OCI-LY1 (cell line): ENCODE measurements around the gene ZNF518A.

Experiments used
- H2AFZ ChIP-seq: fragments of 200-600 bp; sonication (generic), shearing (Covaris generic); 2 replicates; pipeline ENCODE4 v1.6.0; 2014; ENCODE audit warnings: antibody characterized with exemption, mild to moderate bottlenecking, low read length
- H3F3A ChIP-seq: fragments of 200-600 bp; sonication (generic), shearing (Covaris generic); 2 replicates; pipeline ENCODE4 v1.6.0; 2014; ENCODE audit warnings: mild to moderate bottlenecking, antibody characterized with exemption, low read length, moderate library complexity; ENCODE audit not compliant: insufficient read depth
- H3K27ac ChIP-seq: fragments of 200-600 bp; sonication (generic); 2 replicates; pipeline ENCODE4 v1.5.1; 2014; ENCODE audit warnings: low read length, mixed run types, mild to moderate bottlenecking, low read depth; ENCODE audit not compliant: poor library complexity, severe bottlenecking
- H3K27me3 ChIP-seq: fragments of 200-600 bp; sonication (generic); 2 replicates; pipeline ENCODE4 v1.6.0; 2014; ENCODE audit warnings: antibody characterized with exemption, mild to moderate bottlenecking, low read length, moderate library complexity; ENCODE audit not compliant: insufficient read depth
- H3K36me3 ChIP-seq: fragments of 200-600 bp; sonication (generic); 2 replicates; pipeline ENCODE4 v1.6.1; 2014; ENCODE audit warnings: mild to moderate bottlenecking, antibody characterized with exemption, low read length, moderate library complexity, mixed read lengths; ENCODE audit not compliant: insufficient read depth
- H3K4me1 ChIP-seq: fragments of 200-600 bp; sonication (generic); 2 replicates; pipeline ENCODE4 v1.5.1; 2014; ENCODE audit warnings: mild to moderate bottlenecking, low read length, moderate library complexity; ENCODE audit not compliant: insufficient read depth, severe bottlenecking
- H3K4me2 ChIP-seq: fragments of 200-600 bp; sonication (generic), shearing (Covaris generic); 2 replicates; pipeline ENCODE4 v1.6.1; 2014; ENCODE audit warnings: low read length
- H3K4me3 ChIP-seq: fragments of 200-600 bp; sonication (generic); 2 replicates; pipeline ENCODE4 v1.5.1; 2014; ENCODE audit warnings: low read length, low read depth, mild to moderate bottlenecking, mixed read lengths; ENCODE audit not compliant: poor library complexity, severe bottlenecking
- H3K79me2 ChIP-seq: fragments of 200-600 bp; shearing (Covaris generic); 2 replicates; pipeline ENCODE4 v1.6.1; 2016; ENCODE audit warnings: mixed run types, low read length, mixed read lengths; ENCODE audit not compliant: insufficient read depth
- H3K9ac ChIP-seq: fragments of 200-600 bp; sonication (generic), shearing (Covaris generic); 2 replicates; pipeline ENCODE4 v1.6.1; 2014; ENCODE audit warnings: mild to moderate bottlenecking, low read length, mixed read lengths
- H3K9me2 ChIP-seq: fragments of 200-600 bp; sonication (generic), shearing (Covaris generic); 2 replicates; pipeline ENCODE4 v1.6.1; 2014; ENCODE audit warnings: low read depth, mild to moderate bottlenecking, low read length, mixed read lengths
- H3K9me3 ChIP-seq: fragments of 200-600 bp; shearing (Covaris generic); 2 replicates; pipeline ENCODE4 v1.6.1; 2014; ENCODE audit warnings: low read length, mixed read lengths
- H4K20me1 ChIP-seq: fragments of 200-600 bp; sonication (generic), shearing (Covaris generic); 2 replicates; pipeline ENCODE4 v1.6.0; 2016; ENCODE audit warnings: mild to moderate bottlenecking, low read length; ENCODE audit not compliant: insufficient read depth
- CTCF ChIP-seq: fragments of 200-600 bp; sonication (generic), shearing (Covaris generic); IDR thresholded peaks from 2 replicates; pipeline ENCODE4 v1.5.1; 2017; ENCODE audit warnings: mild to moderate bottlenecking, antibody characterized with exemption, low read length, moderate library complexity, mixed read lengths
- EZH2 ChIP-seq: fragments of 200-600 bp; sonication (generic), shearing (Covaris generic); IDR thresholded peaks from 2 replicates; pipeline ENCODE4 v1.8.0; 2017; ENCODE audit warnings: borderline replicate concordance, mixed run types, mild to moderate bottlenecking, antibody characterized with exemption, low read length, moderate library complexity, mixed read lengths

Gene ZNF518A

GRCh38 chr10:96153070-96153469, 23.0 kb downstream of the ZNF518A start:
- H2AFZ ChIP-seq = no peak overlapping the region
- no peaks in the 10 kb centered on the region for H3K4me1 ChIP-seq
- H3K27ac ChIP-seq = no peak overlapping the region
- H3K4me2 ChIP-seq = no peak overlapping the region
- H3K4me3 ChIP-seq = no peak overlapping the region
- H3K9me2 ChIP-seq = no peaks in the 10 kb centered on the region
- no peaks in the 10 kb centered on the region for H4K20me1 ChIP-seq
- peaks cover 51% of the 10 kb centered on the region for H3K36me3 ChIP-seq
- TF ChIP-seq CTCF (no peak), EZH2 (no peak)
- no peaks in the 10 kb centered on the region for H3K27me3 ChIP-seq
- no peaks in the 10 kb centered on the region for H3K79me2 ChIP-seq
- no peak overlapping the region for H3K9ac ChIP-seq
- no peaks in the 10 kb centered on the region for H3F3A ChIP-seq
- H3K9me3 ChIP-seq = no peaks in the 10 kb centered on the region

- no peak for TF ChIP-seq EZH2
- no peak for TF ChIP-seq CTCF
- no peaks in the 10 kb centered on the region for H3K79me2 ChIP-seq
- H3K4me3 ChIP-seq = no peak overlapping the region
- no peaks in the 10 kb centered on the region; the same call in 1 of the 2 replicates for H3K36me3 ChIP-seq
- H3K9ac ChIP-seq = no peak overlapping the region
- no peaks in the 10 kb centered on the region for H3K27me3 ChIP-seq
- H3K9me3 ChIP-seq = no peaks in the 10 kb centered on the region
- no peak overlapping the region for H2AFZ ChIP-seq
- no peaks in the 10 kb centered on the region for H3F3A ChIP-seq
- H3K4me1 ChIP-seq = no peaks in the 10 kb centered on the region
- H3K27ac ChIP-seq = no peak overlapping the region
- H3K9me2 ChIP-seq = no peaks in the 10 kb centered on the region
- no peaks in the 10 kb centered on the region for H4K20me1 ChIP-seq
- no peak overlapping the region for H3K4me2 ChIP-seq
Observed at GRCh38 chr10:96165726-96166125, 35.6 kb downstream of the ZNF518A start.

GRCh38 chr10:96168546-96168945, 38.4 kb downstream of the ZNF518A start:
- no peaks in the 10 kb centered on the region for H3K27me3 ChIP-seq
- H3K4me3 ChIP-seq = no peak overlapping the region
- no peaks in the 10 kb centered on the region for H3K4me1 ChIP-seq
- H3K27ac ChIP-seq = no peak overlapping the region
- no peak overlapping the region for H2AFZ ChIP-seq
- H3K9me3 ChIP-seq = no peaks in the 10 kb centered on the region
- H3F3A ChIP-seq = no peaks in the 10 kb centered on the region
- no peaks in the 10 kb centered on the region for H4K20me1 ChIP-seq
- H3K9me2 ChIP-seq = no peaks in the 10 kb centered on the region
- no peak overlapping the region for H3K4me2 ChIP-seq
- H3K36me3 ChIP-seq = no peaks in the 10 kb centered on the region; the same call in 1 of the 2 replicates
- TF ChIP-seq EZH2 (no peak), CTCF (no peak)
- H3K9ac ChIP-seq = no peak overlapping the region
- no peaks in the 10 kb centered on the region for H3K79me2 ChIP-seq
